Erythroblast (primary cell): ENCODE results near the gene TAX1BP3.

Experiments
- GATA1 ChIP-seq: IDR thresholded peaks from 2 replicates; pipeline ENCODE4 v1.6.1; 2011; ENCODE audit warnings: low read depth, mild to moderate bottlenecking, control low read depth, low read length, moderate library complexity
- POLR2A ChIP-seq: IDR thresholded peaks from 2 replicates; pipeline ENCODE4 v1.6.1; 2011; ENCODE audit warnings: mild to moderate bottlenecking, low read length

DNA sequence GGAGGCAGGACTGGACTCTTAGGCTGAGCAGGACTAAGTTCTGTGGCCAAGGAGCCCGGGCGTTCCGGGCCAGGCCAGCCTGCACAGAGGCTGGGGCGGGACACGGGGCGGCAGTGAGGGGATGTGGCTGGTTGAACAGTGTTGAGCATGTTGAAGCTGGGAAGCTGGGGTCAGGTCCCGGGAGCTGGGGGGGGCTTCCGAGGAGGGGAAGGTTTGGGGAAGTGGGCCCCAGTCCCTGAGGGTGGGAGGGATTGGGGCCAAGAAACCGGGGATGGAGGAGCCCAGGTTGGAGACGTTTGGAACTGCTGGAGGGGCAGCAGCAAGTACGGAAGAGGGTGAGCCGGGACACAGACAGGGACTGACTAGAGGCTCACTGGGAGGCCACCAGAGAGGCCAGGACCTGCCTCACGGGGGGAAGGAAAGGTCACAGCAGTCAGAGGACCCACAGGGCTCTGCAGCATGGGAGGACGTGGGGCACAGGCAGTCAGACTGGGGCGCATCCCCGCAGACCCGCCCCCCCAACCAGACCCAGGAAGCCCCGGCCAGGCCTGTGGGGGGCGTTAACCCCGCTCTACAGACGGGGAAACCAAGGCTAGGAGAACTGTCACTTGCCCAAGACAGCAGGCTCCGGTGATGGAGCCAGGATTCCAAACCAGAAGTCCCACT lies 9.5 kb downstream of the TAX1BP3 start:
- no peak for TF ChIP-seq POLR2A
- TF ChIP-seq GATA1 = no peak
